ENCODE data around the gene RTN4RL1.

DNA sequence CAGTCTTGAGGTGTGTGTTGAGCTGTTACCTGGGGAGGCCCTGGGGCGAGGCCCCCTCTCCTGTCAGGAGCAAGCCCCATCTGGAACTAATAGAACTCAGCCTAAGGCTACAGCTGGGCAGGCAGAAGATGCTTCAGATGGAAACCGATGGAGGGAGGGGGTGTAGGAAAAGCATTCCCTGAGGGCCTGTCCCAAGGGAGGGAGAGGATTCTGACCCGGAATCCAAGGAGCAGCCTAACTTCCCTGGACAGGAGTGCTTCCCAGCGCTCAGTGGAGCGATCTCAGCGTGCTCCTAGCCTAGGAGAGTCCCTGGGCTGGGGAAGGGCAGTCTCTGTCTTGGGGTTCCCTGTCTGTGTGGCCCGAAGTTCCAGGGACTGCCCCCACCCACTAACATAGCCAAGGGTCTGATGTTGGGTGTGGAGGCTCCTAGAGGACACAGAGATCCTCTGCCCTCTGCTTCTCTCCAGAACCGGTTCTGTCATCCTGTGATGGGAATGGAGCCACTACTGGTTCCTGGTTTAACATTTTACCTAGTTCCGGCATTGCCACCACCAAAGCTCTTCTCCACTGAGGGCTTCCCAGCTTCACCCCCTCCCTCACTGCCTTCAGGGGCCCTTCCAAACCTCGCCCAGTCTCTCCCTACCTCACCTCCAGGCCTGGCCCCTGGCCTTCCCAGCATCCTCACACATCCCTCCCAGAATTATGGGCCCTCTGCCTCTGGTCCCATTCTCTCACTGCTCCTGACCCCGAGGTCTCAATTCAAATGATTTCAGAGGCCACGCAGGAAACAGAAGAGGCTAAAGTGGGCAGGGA is 58.7 kb downstream of the RTN4RL1 start:
- TF ChIP-seq CTCF (IDR thresholded peaks at IDR 0.05; ENCODE audit: low read depth, low read length) (no peak), MYC (IDR thresholded peaks at IDR 0.05; ENCODE audit: low read depth, low read length) (no peak), POLR2A (IDR thresholded peaks at IDR 0.05; ENCODE audit: extremely low read depth, insufficient read length) (no peak), MAX (IDR thresholded peaks at IDR 0.05; ENCODE audit: low read depth, low read length) (no peak)
